Activated CD4-positive, alpha-beta T cell treated with anti-CD3 and anti-CD28 coated beads, Interleukin-2, amount 50 U/mL, for 1 hour (primary cell): ENCODE results near the gene TAF4.
"Not testable (repeated sequence)": the region's sequence is repeated elsewhere in the genome, so short reads cannot be mapped to it uniquely, and the experiment has no call there.

Source experiments
- DNase-seq: peaks from one replicate; pipeline ENCODE4 v3.0.0-alpha.2; 2020

The TAF4 gene

DNA sequence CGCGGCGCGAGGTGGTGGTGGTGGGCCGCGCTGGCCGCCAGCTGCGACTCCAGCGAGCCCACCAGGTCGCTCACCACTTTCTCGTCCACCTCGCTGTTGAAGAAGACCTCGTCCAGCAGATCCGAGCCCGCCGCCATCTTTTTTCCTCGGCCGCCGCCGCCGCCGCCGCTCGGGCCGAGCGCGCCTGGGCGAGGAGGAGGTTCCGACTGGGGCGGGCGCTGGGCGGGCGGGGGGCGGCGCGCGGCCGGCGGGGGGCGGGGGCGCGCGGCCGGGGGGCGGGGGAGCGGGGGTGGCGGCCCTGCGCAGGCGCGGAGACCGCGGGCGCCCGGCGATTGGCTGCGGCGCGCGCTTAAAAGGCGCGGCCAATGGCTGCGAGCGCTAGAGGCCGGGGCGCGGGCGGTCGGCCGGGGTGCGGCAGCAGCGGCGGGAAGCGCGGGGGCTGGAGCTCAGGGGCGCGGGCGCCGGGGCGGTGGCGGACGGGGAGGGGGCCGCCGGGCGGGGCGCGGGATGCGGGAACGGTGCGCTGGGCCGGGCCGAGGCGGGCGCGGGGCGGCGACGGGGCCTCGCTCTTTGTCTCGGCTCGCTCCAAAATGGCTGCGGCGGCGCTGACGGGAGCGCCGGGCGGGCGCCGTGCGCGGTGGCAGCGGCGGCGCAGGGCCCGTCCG lies at the start of gene TAF4:
TSS of gene TAF4 (minus strand) at position 208 of the 665 bp plus-strand sequence. CDS start at position 137, 71 bp downstream.
- peak; percentile 74 for DNase-seq

GRCh38 chr20:62114894-62115293 lies 49.2 kb upstream of the TAF4 start:
- no peak for DNase-seq

DNA sequence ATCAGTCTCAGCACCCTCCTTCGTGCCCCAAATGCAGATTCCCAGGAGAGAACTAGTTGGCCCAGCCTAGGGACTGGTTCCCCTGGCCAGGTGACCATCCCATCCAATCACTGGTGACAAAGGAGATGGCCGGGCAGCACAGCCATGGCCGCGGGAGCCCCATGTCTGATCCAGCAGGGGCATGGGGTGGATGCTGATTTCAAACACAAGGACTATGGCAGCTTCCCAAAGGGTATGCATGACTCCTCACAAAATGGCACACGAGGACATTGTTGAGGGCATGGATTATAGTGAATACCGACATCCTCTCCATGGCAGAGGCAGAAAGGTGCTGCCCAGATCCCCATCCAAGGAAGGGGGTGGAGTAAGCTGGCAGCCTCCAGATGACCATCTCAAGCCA lies 46.7 kb upstream of the TAF4 start:
- no peak for DNase-seq

DNA sequence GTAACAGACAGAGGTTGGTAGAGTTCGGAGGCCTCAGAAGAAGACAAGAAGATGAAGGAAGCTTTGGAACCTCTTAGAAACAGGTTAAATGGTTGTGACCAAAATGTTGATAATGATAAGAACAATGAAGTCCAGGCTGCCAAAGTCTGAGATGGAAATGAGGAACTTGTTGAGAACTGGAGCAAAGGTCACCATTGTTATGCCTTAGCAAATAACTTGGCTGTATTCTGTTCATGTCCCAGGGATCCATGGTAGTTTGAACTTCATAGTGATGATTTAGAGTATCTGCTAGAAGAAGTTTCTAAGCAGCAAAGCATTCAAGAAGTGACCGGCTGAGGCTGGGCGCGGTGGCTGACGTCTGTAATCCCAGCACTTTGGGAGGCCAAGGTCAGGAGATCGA lies 45.5 kb upstream of the TAF4 start:
- no peak for DNase-seq

DNA sequence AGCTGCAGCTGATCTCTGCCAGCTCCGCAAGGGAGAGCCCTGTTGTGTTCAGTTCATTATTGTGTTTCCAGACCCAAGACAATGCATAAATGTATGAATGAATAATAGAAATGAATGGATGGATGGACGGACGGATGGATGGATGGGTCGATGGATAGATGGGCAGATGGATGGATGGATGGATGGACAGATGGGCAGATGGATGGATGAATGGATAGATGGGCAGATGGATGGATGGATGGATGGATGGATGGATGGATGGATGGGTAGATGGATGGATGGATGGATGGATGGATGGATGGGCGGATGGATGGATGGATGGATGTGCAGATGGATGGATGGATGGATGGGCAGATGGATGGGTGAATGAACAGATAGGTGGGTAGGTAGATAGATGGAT lies 39.9 kb upstream of the TAF4 start:
- DNase-seq: no peak

GRCh38 chr20:62104791-62105345 lies 39.2 kb upstream of the TAF4 start:
- DNase-seq: no peak

DNA sequence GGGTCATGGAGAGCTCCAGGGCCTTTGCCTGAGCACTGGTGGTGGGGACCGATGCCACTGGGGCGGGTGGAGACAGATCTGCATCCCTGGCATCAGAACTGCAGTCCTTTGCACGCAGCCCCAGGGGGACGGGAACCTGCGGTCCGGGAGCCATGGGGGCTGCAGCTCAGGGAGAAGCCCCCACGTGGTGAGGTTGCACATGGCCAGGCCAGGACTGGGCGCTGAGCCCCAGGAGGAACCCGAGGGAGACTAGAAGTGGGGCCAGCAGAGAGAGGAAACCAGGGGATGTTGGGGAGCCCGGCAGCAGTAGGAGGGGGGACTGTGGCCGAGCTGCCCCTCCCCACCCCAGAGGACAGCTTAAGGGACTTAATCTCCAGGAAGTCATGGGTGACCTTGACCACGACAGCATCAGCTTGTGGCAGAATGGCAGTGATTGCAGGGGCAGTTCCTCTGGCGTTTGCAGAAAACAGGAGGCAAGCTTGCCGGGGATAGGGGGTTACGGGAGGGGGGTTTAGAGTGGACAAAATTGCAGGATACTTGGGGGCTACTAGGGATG lies 38.6 kb upstream of the TAF4 start:
- no peak for DNase-seq

DNA sequence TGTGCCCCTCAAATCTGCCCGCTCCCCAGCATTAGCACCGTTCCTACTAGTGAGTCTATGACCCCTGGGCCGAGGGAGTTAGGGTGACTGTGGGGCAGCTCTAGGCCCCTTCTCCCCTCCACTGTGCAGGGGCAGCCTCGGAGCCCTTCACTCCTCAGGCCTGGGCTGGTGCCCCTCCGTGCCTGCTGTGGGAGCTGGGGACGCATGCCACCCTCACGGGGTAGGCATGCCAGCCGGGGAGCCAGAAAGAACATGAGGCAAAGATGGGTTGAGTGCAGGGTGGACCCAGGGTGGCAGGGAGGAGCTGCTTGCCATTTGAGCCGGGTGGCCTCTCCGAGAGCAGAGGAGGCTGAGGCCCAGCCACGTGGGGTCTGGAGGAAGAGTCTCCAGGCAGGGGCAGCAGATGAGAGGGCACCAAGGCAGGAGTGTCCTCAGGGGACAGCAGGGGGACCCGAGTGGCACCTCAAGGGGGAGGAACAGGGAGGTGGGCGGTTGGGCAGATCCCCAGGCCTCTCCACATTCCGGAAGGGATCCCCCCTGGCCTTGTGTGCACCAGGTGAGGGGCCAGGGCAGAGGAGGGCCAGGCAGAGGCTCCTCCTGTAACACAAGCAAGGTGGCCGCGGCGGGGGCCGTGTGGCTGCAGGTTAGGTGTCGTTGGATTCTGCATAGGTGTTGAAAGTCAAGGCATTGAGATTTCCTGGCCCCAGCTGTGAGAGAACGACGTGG lies 38.0 kb upstream of the TAF4 start:
- no peak for DNase-seq

- DNase-seq: no peak
Observed at GRCh38 chr20:62101078-62101477, 35.4 kb upstream of the TAF4 start.

GRCh38 chr20:62097881-62098407 lies 32.3 kb upstream of the TAF4 start:
- no peak for DNase-seq

GRCh38 chr20:62096421-62097380 lies 31.0 kb upstream of the TAF4 start:
- no peak for DNase-seq

DNA sequence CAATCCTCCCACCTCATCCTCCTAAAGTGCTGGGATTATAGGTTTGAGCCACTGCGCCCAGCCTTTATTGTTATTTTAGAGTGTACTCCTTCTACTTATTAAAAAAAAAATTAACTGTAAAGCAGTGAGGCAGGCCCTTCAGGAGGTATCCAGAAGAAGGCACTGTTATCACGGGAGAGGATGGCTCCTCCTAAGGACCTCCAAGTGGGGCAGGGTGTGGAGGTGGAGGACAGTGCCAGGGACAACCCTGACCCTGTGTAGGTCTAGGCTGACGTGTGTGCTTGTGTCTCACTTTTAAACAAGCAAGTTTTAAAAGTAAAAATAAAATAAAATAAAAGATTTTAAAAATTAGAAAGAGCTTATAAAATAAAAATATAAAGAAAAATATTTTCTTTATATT lies 23.7 kb upstream of the TAF4 start:
- no peak for DNase-seq

DNA sequence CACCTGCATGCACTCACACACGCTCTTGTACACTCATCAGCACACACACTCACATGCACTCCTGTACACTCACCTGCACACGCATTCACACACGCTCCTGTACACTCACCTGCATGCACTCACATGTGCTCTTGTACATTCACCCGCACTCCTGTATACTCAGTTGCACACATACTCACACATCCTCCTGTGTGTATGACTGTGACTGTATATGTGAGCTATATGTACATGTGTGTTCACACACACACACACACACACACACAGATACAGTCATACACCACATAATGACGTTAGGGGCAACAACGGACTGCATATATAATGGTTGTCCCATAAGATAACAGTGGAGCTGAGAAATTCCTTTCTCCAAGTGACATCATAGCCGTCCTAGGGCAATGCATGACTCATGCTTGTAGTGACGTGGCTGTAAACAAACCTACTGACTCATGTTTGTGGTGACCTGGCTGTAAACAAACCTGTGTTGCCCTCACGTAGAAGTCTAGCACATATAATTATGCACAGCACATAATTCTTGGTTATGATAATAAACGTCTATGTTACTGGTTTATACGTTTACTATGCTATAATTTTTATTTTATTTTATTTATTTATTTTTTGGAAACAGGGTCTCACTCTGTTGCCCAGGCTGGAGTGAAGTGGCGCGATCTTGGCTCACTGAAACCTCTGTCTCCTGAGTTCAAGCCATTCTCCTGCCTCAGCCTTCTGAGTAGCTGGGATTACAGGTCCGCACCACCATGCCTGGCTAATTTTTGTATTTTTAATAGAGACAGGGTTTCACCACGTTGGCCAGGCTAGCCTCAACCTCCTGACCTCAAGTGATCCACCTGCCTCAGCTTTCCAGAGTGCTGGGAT lies 22.8 kb upstream of the TAF4 start:
- DNase-seq: no peak

- no peak for DNase-seq
Observed at GRCh38 chr20:62087632-62088031, 22.0 kb upstream of the TAF4 start.

- DNase-seq: no peak
Observed at GRCh38 chr20:62087227-62087626, 21.5 kb upstream of the TAF4 start.

- no peak for DNase-seq
Observed at GRCh38 chr20:62085206-62085605, 19.5 kb upstream of the TAF4 start.

- DNase-seq: not testable (repeated sequence)
Observed at GRCh38 chr20:62084224-62084623, 18.5 kb upstream of the TAF4 start.

- no peak for DNase-seq
Observed at GRCh38 chr20:62083312-62083711, 17.6 kb upstream of the TAF4 start.

DNA sequence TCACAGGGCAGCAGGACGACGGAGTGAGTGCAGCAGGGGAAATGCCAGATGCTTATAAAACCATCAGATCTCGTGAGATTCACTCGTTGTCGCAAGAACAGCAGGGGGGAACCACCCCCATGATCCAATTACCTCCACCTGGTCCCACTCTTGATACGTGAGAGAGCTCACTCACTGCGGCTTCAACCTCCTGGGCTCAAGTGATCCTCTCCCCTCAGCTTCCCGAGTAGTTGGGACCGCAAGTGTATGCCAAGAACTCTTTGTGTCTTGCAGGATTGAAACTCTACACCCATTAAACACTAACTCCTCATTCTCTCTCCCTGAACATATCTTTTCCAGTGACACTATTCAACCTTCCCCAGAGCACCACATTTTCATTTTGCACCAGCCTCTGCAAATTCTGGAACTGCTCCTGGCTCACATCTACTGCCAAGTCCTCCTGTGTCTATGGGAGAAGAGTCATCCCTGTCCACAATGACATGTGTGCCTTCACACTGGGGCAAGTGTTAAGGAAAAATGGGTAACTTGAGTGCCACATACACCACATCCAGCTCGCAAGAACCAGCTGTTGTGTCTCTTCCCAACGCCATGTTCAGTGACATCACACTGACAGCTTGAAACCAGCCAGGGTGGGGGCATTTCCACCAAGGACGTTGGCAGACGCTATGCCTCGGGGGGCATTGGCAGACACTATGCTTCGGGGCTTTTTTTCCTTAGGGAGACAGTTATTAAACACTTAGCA lies 14.7 kb upstream of the TAF4 start:
- DNase-seq: no peak

- no peak for DNase-seq
Observed at GRCh38 chr20:62079166-62079565, 13.5 kb upstream of the TAF4 start.

- DNase-seq: no peak
Observed at GRCh38 chr20:62073323-62073722, 7.6 kb upstream of the TAF4 start.
